Measurements from ENCODE around the gene VASN.

VASN gene

DNA sequence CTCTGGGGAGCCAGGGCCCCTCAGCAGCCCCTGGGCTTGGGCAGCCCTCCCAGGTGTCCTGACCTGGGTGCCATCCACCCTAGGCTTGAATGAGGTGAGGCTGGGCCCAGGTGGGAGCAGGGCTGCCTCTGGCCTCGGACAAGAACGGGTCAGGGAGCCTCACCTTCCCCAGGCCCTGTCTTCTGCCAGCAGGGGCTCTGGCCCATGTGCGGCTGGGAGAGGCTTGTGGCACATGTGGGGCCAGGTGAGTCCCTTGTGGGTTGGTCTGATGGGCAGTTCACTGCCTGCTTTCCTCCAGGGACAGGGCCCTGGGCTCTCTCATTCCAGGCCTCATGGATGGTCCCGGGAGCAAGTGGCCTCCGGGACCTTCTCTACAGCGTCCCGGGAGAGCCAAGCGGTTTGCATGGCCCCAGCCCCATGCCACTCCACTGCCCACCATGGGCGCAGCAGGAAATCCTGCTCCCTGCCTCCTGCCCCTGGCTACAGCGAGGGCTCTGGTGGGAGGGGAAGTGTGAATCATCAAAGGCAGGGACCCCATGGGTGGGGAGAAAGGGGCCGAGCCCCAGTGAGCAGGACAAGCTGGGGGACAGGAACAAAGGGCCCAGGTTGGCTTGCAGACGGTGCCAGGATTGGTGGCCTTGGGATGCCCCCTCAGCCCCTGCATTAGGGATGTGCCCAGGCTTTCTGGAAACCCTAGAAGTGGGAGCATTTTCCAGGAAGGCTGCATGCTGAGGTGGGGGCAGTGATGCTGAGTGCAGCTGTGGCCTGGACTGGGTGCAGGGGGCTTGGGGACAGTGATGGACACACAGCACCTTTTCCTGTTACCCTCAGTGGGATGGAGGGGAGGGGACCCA lies 12.2 kb downstream of the VASN start:
- DNase-seq (ENCODE audit: insufficient read length), result no peak
- no peak for FAIRE-seq
- TF ChIP-seq POLR2AphosphoS5 (IDR thresholded peaks at IDR 0.05; ENCODE audit: low read depth, low read length) (no peak), TAF1 (IDR thresholded peaks at IDR 0.05; ENCODE audit: borderline replicate concordance, low read depth, low read length) (no peak), POLR2A (IDR thresholded peaks at IDR 0.05; ENCODE audit: low read depth, low read length) (no peak)

DNA sequence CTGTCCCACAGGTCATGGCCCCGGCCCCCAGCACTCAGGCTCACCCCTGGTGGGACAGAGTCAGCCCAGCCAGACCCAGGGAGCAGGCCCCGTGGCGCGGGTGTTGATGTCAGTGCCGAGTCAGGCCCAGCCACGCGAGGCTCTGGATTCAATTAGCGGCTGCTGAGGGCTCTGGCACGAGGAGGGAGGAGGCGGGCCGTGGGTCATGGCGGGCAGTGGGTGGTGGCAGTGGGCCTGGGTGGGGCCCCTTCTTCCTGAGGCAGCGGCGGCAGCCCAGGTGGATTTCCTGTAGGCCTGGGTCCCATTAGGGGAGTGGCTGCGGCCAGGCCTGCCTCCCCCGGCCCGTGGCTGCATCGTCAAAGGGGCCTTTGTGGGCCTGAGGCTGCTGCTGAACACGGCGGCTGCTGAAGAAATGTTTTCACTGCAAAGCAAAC lies 12.9 kb downstream of the VASN start:
- no peak for DNase-seq (ENCODE audit: insufficient read length)
- no peak for FAIRE-seq
- TF ChIP-seq TAF1 (IDR thresholded peaks at IDR 0.05; ENCODE audit: borderline replicate concordance, low read depth, low read length) (no peak), POLR2A (IDR thresholded peaks at IDR 0.05; ENCODE audit: low read depth, low read length) (no peak), POLR2AphosphoS5 (IDR thresholded peaks at IDR 0.05; ENCODE audit: low read depth, low read length) (no peak)

DNA sequence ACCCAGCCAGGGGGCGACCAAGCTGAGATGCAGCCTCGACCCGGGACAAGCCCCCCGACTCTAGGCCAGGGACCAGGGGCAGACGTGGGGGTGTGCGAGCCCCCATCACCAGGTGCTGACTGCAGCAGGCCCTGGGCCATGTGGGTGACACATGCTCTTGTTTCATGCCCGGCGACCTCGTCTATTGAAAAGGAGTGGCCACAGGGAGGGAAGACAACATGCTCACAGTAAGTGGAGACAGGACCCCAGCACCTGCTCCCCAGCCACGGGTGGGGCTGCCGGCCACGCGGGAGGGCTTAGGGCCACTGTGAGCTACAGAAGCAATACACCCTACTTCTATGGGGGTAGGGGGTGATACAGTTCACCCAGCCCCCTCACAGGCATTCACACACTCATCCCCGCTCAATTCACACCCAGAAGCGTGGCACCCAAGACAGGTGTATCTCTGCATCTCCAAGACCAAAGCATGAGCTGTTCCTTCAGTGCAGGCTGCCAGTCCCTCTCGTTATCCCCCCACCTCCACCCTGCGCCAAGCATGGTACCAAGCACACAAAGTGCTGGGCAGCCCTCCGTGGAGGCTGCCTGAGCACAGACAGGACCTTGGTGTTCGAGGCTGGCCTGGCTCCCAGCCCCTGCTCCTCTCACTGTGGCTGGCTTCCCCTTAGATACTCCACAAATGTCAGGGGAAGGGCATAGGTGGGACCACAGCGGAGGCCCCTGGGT lies 13.6 kb downstream of the VASN start:
- no peak for TF ChIP-seq POLR2AphosphoS5 (IDR thresholded peaks at IDR 0.05; ENCODE audit: low read depth, low read length)
- no peak for TF ChIP-seq POLR2A (IDR thresholded peaks at IDR 0.05; ENCODE audit: low read depth, low read length)
- TF ChIP-seq TAF1 (IDR thresholded peaks at IDR 0.05; ENCODE audit: borderline replicate concordance, low read depth, low read length), result no peak
- FAIRE-seq (no peak), DNase-seq (ENCODE audit: insufficient read length) (no peak)

DNA sequence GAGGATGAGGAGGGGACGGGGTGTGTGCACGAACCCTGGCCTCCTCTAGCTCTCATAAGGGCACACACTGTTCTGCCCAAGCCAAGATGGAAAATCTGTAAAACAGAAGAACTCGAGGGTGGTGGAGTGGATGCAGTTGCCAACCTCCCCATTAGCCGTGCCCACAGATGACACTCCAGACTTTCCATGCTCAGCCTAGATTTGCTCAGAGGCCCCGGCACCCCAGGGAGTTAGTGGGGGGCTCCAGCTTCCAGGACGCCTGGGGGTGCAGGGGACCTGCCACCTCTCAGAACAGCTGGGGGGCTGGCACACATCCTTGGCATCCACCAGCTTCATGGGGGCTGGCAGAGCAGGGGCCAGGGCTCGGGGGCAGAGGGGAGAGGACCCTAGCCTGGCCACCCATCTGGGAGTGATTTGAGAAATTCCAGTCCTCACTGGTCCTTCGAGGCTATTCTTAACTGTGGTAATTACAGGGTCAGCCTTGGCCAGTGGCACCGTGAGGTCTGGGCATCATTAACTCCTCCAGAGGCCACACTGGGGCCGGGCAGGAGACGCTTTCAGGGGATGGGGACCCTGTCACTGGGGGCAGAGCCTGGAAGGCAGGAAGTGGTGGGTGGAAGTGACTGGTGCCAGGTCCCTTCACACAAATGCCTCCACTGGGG lies 14.3 kb downstream of the VASN start:
- DNase-seq (ENCODE audit: insufficient read length) (no peak), FAIRE-seq (no peak)
- TF ChIP-seq POLR2AphosphoS5 (IDR thresholded peaks at IDR 0.05; ENCODE audit: low read depth, low read length), result no peak
- TF ChIP-seq TAF1 (IDR thresholded peaks at IDR 0.05; ENCODE audit: borderline replicate concordance, low read depth, low read length), result no peak
- TF ChIP-seq POLR2A (IDR thresholded peaks at IDR 0.05; ENCODE audit: low read depth, low read length), result no peak

DNA sequence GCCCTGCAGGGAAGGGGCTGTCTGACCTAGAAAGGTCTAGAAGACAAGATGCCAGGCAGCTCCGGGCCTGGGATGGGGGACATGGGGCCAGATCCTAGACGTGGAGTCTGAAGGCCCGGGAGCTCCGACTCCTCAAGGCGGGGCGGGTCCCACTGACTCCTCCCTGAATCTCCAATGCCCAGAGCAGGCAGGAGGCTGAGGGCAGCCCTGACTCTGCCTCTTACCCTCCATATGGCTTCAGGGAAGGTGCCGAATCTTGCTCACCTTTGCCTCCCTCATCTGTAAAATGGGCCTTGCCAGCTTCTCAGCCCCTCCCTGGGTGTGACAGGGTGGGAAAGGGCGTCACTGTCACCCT lies 14.8 kb downstream of the VASN start:
- FAIRE-seq (no peak), DNase-seq (ENCODE audit: insufficient read length) (no peak)
- TF ChIP-seq POLR2A (IDR thresholded peaks at IDR 0.05; ENCODE audit: low read depth, low read length) (no peak), TAF1 (IDR thresholded peaks at IDR 0.05; ENCODE audit: borderline replicate concordance, low read depth, low read length) (no peak), POLR2AphosphoS5 (IDR thresholded peaks at IDR 0.05; ENCODE audit: low read depth, low read length) (no peak; the same call in 1 of the 2 replicates)

DNA sequence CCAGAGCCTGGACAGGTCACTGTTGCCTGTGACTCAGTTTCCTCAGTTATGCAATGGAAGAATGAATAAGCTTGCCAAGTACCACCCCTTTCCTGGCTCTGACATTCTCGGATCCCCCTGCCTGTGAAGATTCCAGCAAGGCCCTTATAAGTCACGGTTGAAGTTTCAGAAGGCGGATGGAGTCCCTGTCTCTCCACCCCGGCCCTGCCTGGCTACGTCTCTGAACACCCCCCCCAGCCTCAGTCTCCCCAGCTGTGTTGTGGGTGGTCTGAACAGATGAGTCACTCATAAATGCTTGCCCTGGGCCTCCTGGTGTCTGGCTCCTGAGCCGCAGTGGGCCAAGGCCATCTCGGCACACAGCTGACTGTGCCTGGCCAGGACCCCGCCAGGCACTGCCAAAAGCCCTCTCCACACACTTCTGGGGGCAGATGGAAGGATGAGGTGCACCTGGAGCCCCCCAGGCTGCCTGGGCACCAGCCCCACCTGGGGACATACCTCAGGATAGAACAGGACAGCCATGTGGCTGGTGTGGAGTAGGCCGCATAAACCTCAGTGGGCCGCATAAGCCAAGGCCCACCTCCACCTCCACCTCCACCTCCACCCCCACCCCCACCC lies 15.4 kb downstream of the VASN start:
- DNase-seq (ENCODE audit: insufficient read length) (no peak), FAIRE-seq (no peak)
- no peak for TF ChIP-seq POLR2A (IDR thresholded peaks at IDR 0.05; ENCODE audit: low read depth, low read length)
- no peak for TF ChIP-seq TAF1 (IDR thresholded peaks at IDR 0.05; ENCODE audit: borderline replicate concordance, low read depth, low read length)
- no peak for TF ChIP-seq POLR2AphosphoS5 (IDR thresholded peaks at IDR 0.05; ENCODE audit: low read depth, low read length)

DNA sequence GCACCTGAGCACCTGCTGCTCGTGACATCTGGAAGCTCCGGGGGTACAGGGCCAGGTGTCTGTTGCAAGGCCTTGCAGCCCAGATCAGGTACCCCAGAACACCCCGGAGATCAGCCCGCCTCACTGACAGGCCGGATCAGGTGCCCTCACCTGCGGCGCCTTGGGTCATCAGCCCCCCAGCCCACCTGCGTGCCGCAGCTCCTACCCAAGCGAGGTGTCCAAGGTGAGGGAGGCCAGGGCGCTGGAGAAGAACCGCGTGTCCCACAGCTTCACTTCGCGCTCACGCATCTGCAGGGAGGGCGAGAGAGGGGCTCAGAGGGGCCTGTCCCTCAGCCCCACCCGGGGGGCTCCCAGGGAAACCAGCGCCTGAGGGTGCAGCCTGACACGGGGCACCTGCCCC lies 16.1 kb downstream of the VASN start:
- FAIRE-seq (no peak), DNase-seq (ENCODE audit: insufficient read length) (no peak)
- no peak for TF ChIP-seq POLR2AphosphoS5 (IDR thresholded peaks at IDR 0.05; ENCODE audit: low read depth, low read length)
- TF ChIP-seq TAF1 (IDR thresholded peaks at IDR 0.05; ENCODE audit: borderline replicate concordance, low read depth, low read length), result no peak
- no peak for TF ChIP-seq POLR2A (IDR thresholded peaks at IDR 0.05; ENCODE audit: low read depth, low read length)

DNA sequence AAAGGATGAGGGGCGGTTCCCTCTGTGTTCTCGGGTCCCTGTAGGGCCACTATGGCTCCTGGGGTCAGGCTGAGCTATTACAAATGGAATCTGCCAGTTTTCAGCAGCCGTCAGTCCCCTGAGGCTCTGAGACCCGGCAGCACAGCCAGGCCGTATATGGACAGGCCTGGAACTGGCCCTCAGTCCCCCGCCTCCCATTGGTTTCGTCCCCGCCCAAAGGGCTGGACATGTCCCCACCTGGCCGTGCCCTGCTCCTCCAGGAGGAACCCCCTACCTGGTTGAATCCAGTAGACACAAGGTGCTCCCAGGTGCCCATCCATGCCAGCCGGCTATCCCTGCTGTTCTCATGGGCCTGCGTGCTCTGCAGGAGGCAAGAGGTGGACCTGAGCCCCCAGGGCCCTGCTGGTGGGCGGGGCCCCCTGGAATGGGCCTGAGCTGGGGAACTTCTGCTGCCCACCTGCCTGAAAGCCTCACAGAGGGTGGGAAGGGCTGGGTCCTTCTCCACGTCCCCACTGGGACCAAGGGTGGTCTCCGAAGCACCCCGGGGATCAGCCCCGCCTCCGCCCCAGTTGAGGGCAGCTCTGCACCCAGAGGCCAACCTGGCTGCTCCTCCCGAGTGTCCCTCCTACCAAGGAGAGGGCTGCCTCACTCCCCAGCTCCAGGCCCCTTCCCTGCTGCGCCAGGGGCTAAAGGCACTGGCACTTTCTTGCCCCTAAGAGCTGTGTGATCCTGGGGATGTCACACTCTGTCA lies 16.8 kb downstream of the VASN start:
- FAIRE-seq, result no peak
- no peak for DNase-seq (ENCODE audit: insufficient read length)
- TF ChIP-seq POLR2A (IDR thresholded peaks at IDR 0.05; ENCODE audit: low read depth, low read length), result no peak
- no peak for TF ChIP-seq POLR2AphosphoS5 (IDR thresholded peaks at IDR 0.05; ENCODE audit: low read depth, low read length)
- TF ChIP-seq TAF1 (IDR thresholded peaks at IDR 0.05; ENCODE audit: borderline replicate concordance, low read depth, low read length), result no peak

DNA sequence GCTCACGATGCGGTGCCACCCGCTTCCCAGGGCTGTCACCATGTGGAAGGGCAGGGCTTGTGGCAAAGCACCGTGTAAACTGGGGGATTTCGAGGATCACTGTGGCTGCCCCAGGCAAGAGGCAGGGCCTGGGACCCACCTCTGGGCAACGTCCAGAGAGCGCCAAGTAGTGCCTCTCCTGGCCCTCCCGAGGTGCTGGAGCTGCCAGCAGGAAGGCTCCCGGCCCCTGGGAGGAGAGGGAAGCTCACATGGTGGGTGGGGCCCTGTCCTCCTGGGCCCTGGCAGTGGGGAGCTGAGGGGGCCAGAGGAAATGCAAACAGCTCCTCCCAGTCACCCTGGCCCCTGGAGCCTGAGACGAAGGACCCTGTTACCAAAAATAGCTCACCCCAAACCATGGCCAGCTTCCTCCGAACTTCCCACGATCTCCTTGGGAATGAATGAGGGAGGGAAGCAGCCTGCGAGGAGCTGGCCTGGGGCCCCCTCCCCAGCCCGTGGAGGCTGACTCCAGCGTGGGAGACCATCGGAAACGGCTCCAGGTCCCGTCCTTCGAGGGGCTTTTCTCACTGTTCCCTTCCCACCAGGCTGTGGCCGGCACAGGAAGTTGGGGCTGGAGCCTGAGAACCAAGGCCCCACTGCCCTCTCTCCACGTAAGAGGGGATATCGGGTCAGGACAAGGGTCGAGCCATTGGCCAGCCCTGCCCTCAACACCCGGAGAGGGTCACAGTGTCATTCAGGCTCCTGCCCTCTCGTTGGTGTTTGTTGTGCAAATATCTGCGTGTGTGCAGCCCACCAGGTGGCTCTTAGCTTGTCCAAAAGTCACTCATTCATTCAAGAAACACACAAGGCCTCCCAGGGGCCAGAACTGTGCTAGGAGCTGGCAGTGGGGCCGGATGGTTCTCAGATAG lies 17.7 kb downstream of the VASN start:
- no peak for DNase-seq (ENCODE audit: insufficient read length)
- TF ChIP-seq POLR2AphosphoS5 (IDR thresholded peaks at IDR 0.05; ENCODE audit: low read depth, low read length) (no peak), TAF1 (IDR thresholded peaks at IDR 0.05; ENCODE audit: borderline replicate concordance, low read depth, low read length) (no peak)
- FAIRE-seq, result no peak

Data from GM12892 (cell line).